Loucy (cell line): Measurements from ENCODE around the gene DHRS7B.

ENCODE experiments used
- H2AFZ ChIP-seq: fragments of 200-600 bp; sonication (generic); 2 replicates; pipeline ENCODE4 v1.6.0; 2016; ENCODE audit warnings: antibody characterized with exemption, mild to moderate bottlenecking, low read length, moderate library complexity
- H3F3A ChIP-seq: fragments of 200-600 bp; 2 replicates; pipeline ENCODE4 v1.6.0; 2016; ENCODE audit warnings: antibody characterized with exemption, low read depth, mild to moderate bottlenecking
- H3K27me3 ChIP-seq: fragments of 200-600 bp; sonication (generic); 2 replicates; pipeline ENCODE4 v1.6.1; 2014; ENCODE audit warnings: low read length, mild to moderate bottlenecking; ENCODE audit not compliant: insufficient read depth, poor library complexity, severe bottlenecking
- H3K36me3 ChIP-seq: fragments of 200-600 bp; sonication (generic); 2 replicates; pipeline ENCODE4 v1.6.1; 2016; ENCODE audit warnings: low read length; ENCODE audit not compliant: insufficient read depth
- H3K4me1 ChIP-seq: fragments of 200-600 bp; sonication (generic); 2 replicates; pipeline ENCODE4 v1.5.1; 2014; ENCODE audit warnings: low read length, mild to moderate bottlenecking; ENCODE audit not compliant: insufficient read depth, poor library complexity, severe bottlenecking
- H3K4me2 ChIP-seq: fragments of 200-600 bp; sonication (generic); 2 replicates; pipeline ENCODE4 v1.6.0; 2014; ENCODE audit warnings: antibody characterized with exemption, low read length, low read depth, mild to moderate bottlenecking; ENCODE audit not compliant: poor library complexity, severe bottlenecking
- H3K4me3 ChIP-seq: fragments of 200-600 bp; sonication (generic); 2 replicates; pipeline ENCODE4 v1.5.1; 2014; ENCODE audit warnings: low read length, mild to moderate bottlenecking, mixed read lengths; ENCODE audit not compliant: poor library complexity, severe bottlenecking
- H3K79me2 ChIP-seq: fragments of 200-600 bp; sonication (generic); 2 replicates; pipeline ENCODE4 v1.6.1; 2014; ENCODE audit warnings: low read length; ENCODE audit not compliant: insufficient read depth
- H3K9ac ChIP-seq: fragments of 200-600 bp; sonication (generic); 2 replicates; pipeline ENCODE4 v1.6.0; 2014; ENCODE audit warnings: mild to moderate bottlenecking, low read depth, low read length, moderate library complexity; ENCODE audit not compliant: poor library complexity, severe bottlenecking
- H3K9me2 ChIP-seq: fragments of 200-600 bp; sonication (generic); replicated peaks from 2 replicates; pipeline ENCODE4 v1.6.1; 2016; ENCODE audit warnings: low read depth, low read length, mixed read lengths
- H3K9me3 ChIP-seq: fragments of 200-600 bp; sonication (generic); 2 replicates; pipeline ENCODE4 v1.6.1; 2014; ENCODE audit warnings: mild to moderate bottlenecking, antibody characterized with exemption, low read length, low read depth; ENCODE audit not compliant: insufficient read depth
- H4K20me1 ChIP-seq: fragments of 200-600 bp; sonication (generic); 2 replicates; pipeline ENCODE4 v1.6.0; 2014; ENCODE audit warnings: antibody characterized with exemption, low read length, mild to moderate bottlenecking; ENCODE audit not compliant: insufficient read depth, poor library complexity, severe bottlenecking
- EZH2phosphoT487 ChIP-seq: fragments of 200-600 bp; IDR thresholded peaks from 2 replicates; pipeline ENCODE4 v1.6.1; 2018; ENCODE audit warnings: antibody characterized with exemption, mild to moderate bottlenecking, moderate library complexity, borderline replicate concordance
- TF ChIP-seq, protein P1 (sequence below): fragments of 200-600 bp; sonication (generic); conservative IDR thresholded peaks from 2 replicates; pipeline ENCODE4 v1.5.1; 2014; ENCODE audit warnings: mild to moderate bottlenecking, antibody characterized with exemption, low read length

The DHRS7B gene, protein sequence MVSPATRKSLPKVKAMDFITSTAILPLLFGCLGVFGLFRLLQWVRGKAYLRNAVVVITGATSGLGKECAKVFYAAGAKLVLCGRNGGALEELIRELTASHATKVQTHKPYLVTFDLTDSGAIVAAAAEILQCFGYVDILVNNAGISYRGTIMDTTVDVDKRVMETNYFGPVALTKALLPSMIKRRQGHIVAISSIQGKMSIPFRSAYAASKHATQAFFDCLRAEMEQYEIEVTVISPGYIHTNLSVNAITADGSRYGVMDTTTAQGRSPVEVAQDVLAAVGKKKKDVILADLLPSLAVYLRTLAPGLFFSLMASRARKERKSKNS

DNA sequence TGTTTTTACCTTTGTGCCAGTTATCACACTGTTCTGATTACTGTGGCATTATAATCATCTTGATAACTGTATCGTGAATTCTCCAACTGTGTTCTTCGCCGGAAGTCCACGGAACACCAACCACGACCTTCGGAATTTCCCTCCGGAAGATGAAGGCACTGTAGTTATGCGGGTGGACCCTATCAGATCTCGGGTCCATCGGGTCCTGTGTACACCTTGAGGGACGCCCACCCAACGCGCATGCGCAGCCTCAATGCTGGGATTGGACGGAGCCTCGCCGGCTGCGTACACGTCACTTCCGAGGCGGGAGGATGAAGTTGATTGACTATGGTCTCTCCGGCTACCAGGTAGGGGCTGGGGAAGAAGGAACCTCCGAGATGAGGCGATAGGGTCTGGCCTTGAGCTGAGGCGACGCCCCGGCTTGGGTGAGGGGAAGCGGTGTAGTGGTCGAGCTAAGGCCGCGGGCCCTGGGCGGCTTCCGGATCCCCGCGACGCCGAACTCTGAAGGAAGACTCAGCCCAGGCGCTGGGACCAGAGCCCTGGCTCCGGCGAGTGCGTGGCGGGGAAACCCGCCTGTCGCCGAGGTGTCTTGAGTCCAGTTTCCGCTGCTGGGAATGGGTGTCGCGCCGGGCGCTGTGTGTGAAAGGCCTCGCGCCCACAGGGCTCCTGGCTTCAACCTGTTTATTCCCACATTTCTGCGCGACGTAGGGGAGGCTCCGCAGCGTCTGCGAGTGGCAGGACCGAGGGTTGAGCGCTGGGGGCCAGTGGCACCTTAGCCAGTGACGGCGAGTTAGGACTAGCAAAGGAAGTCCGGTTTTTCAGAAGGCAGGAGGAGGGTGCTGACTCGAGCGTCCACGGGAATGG lies at the start of gene DHRS7B:
Gene DHRS7B, plus strand, starts transcription at position 320 of the 864 bp plus-strand sequence. Its CDS starts 8 bp downstream, at position 328.
- TF ChIP-seq, protein P1, sequence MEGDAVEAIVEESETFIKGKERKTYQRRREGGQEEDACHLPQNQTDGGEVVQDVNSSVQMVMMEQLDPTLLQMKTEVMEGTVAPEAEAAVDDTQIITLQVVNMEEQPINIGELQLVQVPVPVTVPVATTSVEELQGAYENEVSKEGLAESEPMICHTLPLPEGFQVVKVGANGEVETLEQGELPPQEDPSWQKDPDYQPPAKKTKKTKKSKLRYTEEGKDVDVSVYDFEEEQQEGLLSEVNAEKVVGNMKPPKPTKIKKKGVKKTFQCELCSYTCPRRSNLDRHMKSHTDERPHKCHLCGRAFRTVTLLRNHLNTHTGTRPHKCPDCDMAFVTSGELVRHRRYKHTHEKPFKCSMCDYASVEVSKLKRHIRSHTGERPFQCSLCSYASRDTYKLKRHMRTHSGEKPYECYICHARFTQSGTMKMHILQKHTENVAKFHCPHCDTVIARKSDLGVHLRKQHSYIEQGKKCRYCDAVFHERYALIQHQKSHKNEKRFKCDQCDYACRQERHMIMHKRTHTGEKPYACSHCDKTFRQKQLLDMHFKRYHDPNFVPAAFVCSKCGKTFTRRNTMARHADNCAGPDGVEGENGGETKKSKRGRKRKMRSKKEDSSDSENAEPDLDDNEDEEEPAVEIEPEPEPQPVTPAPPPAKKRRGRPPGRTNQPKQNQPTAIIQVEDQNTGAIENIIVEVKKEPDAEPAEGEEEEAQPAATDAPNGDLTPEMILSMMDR = no peak
- no peak for TF ChIP-seq EZH2phosphoT487
- H2AFZ ChIP-seq = peak within 1 kb of the TSS; percentile 86
- H3K36me3 ChIP-seq = no peaks in the 10 kb centered on the region
- H3K4me3 ChIP-seq = peak within 1 kb of the TSS; percentile 75
- H3F3A ChIP-seq = peaks cover 4% of the 10 kb centered on the region; the same call in 1 of the 2 replicates
- no peaks in the 10 kb centered on the region for H3K27me3 ChIP-seq
- H3K4me2 ChIP-seq = peak within 1 kb of the TSS; percentile 90
- H3K9ac ChIP-seq = peak within 1 kb of the TSS; percentile 81
- H3K9me3 ChIP-seq = no peaks in the 10 kb centered on the region
- no peaks in the 10 kb centered on the region for H4K20me1 ChIP-seq
- H3K9me2 ChIP-seq = no peaks in the 10 kb centered on the region
- H3K4me1 ChIP-seq = peaks cover 27% of the 10 kb centered on the region
- H3K79me2 ChIP-seq = peaks cover 38% of the 10 kb centered on the region

DNA sequence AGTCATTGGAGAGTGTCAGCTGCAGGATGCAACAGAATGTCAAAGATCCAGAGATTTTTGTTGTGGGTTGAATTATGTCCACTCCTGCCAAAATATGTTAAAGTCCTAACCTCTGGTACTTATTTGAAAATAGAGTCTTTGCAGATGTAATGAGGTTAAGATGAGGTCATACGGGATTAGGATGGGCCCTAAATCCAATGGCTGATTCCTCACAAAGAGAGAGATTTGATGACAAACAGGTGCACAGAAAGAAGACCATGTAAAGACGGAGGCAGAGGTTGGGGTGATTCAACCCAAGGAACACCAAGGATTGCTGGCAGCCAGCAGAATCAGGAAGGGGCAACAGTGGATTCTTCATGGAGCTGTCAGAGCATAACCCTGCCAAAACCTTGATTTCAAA lies 49.5 kb upstream of the DHRS7B start:
- no peak overlapping the region for H3K4me2 ChIP-seq
- no peaks in the 10 kb centered on the region for H3K4me1 ChIP-seq
- no peaks in the 10 kb centered on the region for H3K79me2 ChIP-seq
- TF ChIP-seq EZH2phosphoT487 = no peak
- TF ChIP-seq, protein P1 = no peak
- H2AFZ ChIP-seq = no peak overlapping the region
- no peaks in the 10 kb centered on the region for H3K9me2 ChIP-seq
- H3F3A ChIP-seq = no peaks in the 10 kb centered on the region
- no peak overlapping the region for H3K9ac ChIP-seq
- H4K20me1 ChIP-seq = no peaks in the 10 kb centered on the region
- no peaks in the 10 kb centered on the region for H3K27me3 ChIP-seq
- no peaks in the 10 kb centered on the region for H3K36me3 ChIP-seq
- no peak overlapping the region for H3K4me3 ChIP-seq
- no peaks in the 10 kb centered on the region for H3K9me3 ChIP-seq

DNA sequence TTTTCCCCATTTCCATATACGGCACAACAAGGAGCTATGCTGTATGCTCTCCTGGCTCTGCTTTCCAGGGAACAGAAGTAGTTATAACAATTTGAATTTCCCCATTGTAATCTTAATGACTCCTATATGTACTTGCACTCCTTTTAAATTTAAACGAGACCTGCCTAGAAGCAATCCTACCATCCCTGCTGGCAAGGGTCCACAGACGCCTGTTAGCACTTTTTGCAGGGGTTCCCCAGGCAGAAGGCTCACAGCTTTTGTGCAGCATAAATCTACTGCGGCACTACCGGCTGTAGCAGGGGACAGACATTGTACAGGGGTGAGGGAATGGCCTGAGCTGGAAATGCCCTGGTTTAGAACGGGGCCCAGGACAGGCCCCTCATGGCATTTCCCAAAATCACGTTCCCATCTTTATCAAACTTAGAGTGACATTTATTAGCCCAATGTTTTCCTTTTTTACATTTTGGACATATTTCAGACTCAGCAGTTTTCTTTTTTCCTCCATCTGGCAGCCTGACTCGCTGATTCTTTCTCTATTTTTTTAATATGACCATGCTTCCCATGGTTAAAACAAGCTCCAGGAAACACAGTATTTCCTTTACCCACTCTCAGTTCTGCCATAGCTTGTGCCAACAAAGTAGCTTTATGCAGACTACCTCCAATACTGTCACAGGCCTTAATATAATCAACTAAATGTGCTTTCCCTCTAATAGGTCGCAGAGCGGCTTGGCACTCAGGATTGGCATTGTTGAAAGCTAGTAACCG lies 48.6 kb upstream of the DHRS7B start:
- Histone ChIP-seq H3K9ac (no peak overlapping the region), H3K36me3 (no peaks in the 10 kb centered on the region), H3K79me2 (no peaks in the 10 kb centered on the region), H4K20me1 (no peaks in the 10 kb centered on the region), H3K4me1 (no peaks in the 10 kb centered on the region), H2AFZ (no peak overlapping the region), H3K4me3 (no peak overlapping the region), H3F3A (no peaks in the 10 kb centered on the region), H3K4me2 (no peak overlapping the region), H3K9me2 (no peaks in the 10 kb centered on the region), H3K9me3 (no peaks in the 10 kb centered on the region), H3K27me3 (no peaks in the 10 kb centered on the region)
- no peak for TF ChIP-seq EZH2phosphoT487
- TF ChIP-seq, protein P1 = no peak
